Kasumi-1 (cell line): Measurements from ENCODE around the gene SYT8.

Experiments used
- DNase-seq, 2 experiments: peaks; one replicate each; lab custom pipeline; 2025; lab: John Stamatoyannopoulos, UW

The SYT8 gene

DNA sequence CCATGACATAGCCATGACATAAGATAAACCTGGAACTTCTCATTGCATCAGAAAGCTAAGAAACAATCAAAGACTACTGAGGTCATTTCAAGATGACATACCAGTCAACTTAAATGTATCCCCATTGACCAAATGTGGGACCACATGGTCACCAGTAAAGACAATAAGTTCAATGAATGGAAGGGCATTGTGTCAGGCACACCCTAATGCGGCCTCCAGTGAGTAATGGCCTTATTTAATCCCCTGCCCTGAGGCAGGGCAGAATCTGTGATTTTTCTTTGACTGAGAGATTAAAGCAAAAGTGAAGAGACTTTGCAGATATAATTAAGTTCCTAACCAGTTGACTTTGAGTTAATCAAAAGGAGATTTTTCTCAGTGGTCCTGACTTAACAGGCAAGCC is 17.3 kb upstream of the SYT8 start:
- no peak for DNase-seq

- DNase-seq: no peak
Measured at GRCh38 chr11:1819074-1819473, 15.7 kb upstream of the SYT8 start.

DNA sequence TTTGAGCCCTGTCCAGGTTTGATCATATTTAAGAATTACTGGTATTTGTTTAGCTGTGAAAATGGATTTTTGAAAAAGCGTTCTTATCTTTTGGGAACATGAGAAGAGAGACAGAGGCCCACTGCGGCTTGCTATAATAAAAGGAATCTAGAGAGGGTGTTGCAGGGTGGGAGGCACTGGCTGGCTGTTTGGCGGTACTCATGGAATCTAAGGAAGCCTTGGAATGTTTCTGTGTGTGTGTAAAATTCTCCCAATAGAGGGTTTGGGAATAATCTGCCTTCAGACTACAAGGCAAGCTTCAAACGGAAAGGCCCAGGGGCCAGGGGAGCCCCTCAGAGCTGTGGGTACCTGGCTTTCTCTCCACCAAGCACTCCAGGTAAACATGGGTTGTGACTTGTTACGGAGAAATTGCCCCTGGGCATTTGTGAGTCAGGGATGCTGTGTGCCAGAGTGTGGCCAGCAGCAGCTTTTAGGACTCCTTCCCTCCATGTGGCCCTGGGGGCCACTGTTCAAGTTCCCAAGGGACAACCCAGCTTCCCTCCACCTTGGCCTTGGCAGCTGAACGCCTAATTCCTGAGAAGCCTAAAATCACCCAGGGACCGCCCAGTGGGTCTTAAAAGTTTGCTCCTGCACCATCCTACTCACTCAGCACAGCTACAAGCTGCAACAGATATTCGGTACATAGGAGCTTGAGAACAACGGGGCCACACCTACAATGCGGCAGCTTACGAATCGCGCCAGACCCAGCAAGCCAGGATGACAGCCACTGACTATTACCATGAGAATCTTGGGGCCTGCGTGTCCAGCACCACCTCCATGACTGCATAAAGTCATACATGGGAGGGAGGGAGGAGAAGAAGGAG is 14.1 kb upstream of the SYT8 start:
- no peak for DNase-seq

- no peak for DNase-seq
Measured at GRCh38 chr11:1821562-1821961, 13.2 kb upstream of the SYT8 start.

GRCh38 chr11:1822648-1823375 is 12.0 kb upstream of the SYT8 start:
- no peak for DNase-seq

DNA sequence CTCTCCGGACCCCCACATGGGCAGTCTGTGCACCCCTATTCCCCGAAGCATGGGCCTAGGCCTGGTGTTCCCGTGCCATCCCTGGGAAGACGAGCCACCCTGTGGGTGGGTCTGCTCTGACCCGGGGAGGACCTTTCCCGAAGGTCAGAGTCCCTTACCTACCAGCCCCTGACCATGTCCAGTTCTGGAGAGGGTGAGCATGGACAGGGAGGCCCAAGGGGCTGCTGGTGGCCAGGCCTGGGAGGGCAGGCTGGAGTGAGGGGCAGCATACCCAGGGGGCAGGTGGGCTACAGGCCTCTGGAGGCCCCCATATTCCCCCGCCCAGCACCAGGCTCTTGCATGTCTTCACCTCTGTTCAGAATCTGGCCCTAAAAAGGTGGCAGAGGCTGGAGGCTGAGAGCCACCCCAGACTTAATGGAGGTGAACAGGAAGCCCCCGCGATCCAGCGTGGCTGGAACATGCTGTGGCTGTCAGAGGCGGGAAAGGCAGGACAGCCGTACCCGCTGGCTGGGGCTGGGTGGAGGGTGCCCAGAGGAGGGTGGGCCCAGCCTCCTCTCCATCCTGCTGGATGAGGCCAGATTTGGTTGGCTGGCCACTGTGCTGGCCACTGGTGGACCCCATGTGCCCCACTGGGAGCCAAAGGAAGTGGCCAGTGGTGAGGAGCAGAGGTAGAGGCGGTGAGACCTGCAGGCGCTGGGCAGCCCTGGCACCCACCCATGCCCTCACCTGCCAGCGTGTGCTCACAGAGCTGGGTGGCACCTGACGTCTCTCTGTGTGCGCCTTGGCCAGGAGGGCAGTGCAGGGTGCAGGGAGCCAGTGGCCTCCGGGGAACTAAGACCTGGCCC is 11.2 kb upstream of the SYT8 start:
- no peak for DNase-seq

DNA sequence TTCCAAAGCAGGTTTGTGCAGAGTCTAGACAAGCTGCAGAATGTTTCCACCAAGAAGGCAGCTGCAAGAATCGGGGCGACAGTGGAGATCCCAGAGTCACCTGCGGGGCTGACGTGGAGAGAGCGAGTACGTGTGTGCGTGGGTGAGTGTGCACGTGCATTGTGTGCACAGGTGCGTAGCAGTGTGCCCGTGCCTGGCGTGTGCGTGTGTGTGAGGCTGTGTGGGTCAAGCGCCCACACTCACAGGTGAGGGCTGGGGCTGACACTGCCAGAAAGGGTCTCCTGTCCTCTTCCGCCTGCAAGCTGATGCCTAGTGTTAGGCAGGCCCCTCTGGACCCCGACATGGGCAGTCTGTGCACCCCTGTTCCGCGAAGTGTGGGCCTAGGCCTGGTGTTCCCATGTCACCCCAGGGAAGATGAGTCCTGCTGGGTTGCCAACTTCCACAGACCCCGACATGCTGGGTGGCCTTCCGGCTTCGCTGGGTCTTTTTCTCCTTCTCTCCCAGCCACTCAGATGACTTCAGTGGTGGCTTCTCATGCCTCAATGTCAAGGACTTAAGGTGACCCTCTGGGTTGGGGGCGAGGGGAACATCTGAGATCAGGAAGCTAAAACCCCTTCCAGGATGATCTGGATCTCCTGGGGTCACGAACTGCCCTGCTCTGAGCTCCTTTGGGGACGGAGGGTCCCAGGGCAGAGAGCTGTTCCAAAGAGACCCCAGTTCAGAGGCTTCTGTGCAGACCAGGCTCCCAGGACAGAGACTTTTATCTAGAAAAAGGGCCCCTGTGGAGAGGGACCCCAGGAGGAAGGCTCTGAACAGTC is 10.4 kb upstream of the SYT8 start:
- no peak for DNase-seq

DNA sequence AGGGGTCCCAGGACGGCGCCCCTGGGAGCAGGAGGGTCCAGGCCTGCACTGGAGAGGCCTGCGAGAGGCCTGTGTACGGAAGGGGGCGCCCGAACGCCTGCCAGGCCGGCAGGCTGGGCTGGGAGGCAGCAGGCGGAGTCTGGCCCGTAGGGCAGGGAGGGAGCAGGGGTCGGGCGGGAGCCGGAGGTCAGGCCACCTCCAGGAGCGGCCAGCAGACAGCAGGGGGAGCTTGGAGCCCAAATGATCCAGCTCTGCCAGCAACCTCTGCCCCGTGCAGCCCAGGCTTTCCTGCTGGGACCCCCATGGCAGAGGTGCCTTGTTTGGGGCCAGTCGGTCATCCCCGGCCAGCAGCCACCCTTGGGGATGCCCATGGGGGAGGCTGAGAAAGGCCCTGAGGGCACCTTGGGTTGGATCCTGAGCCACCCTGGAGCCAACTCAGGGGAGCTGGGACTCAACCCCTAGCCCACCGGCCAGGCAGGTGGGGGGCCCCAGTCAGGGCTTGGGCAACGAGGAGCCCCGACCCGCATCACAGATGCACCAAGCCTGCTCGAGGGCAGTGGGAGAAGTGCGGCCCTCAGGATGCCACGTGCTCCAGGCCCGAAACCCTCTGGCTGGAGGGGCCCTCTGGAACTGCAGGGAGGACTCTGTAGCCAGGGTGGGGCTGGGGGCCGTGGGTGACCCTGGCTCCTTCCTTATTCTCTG is 9.6 kb upstream of the SYT8 start:
- peak; percentile 46 to 63 for DNase-seq

DNA sequence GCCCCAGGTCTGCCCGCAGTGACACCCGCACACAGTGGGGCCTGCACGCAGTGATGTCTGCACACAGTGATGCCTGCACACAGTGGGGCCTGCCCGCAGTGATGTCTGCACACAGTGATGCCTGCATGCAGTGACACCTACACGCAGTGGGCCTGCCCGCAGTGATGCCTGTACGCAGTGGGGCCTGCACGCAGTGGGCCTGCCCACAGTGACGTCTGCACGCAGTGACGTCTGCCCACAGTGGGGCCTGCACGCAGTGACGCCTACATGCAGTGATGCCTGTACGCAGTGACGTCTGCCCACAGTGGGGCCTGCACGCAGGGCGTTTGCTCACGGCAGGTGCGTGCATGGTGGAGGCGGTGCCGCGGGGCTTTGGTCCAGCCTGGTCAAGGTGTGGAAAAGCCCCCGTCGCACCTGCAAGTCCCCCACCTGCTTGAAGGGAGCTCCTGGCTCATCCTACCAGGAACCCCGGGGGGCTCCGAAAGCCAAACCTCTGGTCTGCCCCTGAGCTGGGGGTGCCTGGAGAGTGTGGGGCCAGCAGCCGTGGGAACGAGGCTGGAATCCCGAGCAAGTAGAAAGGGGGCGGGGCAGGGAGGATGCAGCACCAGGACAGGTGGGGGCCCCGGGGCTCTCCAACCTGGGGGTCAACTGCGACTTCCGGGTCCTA is 8.9 kb upstream of the SYT8 start:
- no peak for DNase-seq

GRCh38 chr11:1826552-1827094 is 8.2 kb upstream of the SYT8 start:
- DNase-seq: peak; percentile 25 to 29

DNA sequence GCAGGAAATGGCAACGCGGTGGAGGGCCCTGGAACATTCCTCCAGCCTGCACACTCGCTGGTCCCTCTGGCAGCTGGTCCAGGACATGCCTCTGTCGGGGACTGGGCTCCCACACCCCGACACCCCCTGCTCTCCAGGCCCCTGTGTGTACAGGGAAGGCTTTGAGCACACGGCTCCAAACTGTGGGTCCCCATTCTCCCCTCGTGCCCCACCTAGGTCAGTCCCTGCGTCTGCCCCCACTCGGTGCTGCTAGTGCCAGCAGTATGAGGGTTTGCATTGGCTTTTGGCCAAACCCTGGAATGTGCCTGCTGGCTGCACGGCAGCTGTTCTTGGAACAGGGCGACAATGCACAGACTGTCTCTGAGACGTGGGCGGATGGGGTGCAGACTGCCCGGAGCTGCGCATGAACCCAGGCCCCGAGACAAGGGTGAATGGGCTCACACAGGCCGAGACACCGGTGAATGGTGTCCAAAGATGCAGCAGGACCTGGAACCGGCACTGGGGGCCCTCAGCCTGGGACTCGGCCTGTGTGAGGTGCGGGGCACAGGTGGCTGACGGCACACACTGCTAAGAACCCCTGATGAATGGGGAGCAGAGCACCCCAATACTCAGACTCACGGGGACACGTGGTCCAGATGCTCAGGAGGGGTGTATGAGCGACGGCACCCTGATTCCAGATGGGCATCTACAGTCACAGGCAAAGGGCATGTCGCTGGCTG is 7.5 kb upstream of the SYT8 start:
- no peak for DNase-seq

DNA sequence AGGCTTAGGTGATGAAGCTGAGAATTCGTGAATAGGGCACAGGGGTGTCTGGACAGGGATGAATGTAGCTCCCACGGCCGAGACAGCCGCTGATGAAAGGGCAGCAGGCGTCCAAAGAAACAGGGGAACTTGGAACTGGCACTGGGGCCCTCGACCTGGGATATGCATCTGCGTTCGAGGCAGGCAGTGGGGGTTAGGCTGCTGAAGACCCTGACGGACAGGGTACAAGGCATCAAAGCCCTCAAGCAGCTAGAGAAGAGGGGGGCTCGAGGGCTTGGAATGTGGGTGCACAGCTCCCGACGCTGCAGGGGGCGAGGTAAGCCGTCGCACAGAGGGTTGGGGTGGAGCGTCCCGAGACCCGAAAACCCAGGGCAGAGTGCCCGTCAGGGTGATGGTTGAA is 6.9 kb upstream of the SYT8 start:
- no peak for DNase-seq

- DNase-seq: no peak
Measured at GRCh38 chr11:1828542-1828941, 6.2 kb upstream of the SYT8 start.

GRCh38 chr11:1829039-1829820 is 5.6 kb upstream of the SYT8 start:
- peak in 1 of 2 experiments; percentile 14 for DNase-seq

- no peak for DNase-seq
Measured at GRCh38 chr11:1830004-1830321, 4.8 kb upstream of the SYT8 start.

GRCh38 chr11:1830322-1831223 is 4.2 kb upstream of the SYT8 start:
- no peak for DNase-seq

- no peak for DNase-seq
Measured at GRCh38 chr11:1831338-1832210, 3.2 kb upstream of the SYT8 start.
